ENCODE data around the gene USO1.

USO1 gene

GRCh38 chr4:75845992-75846391, 121.6 kb downstream of the USO1 start:
- no peak for DNase-seq (ENCODE audit: low read depth)

GRCh38 chr4:75848171-75848760, 123.9 kb downstream of the USO1 start:
- DNase-seq (ENCODE audit: low read depth), result peak; percentile 76

DNA sequence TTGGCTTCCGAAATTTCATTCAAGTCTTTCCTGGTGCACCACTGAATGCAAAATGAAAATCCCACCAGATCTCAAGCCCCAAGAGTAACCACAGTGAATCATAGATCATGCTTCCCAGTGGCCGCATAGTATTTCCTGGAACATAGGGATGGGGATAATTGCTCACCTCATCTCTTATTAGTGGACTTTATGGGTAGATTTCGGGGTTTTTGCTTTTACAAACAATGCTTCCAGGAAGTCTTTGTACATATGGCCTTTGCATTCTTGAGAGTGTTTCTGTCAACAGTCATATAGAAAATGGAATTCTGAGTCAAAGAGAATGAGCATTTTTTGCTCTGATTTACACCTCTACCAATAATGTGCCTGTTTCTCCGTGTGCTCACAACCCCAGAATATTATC, 124.5 kb downstream of the USO1 start:
- DNase-seq (ENCODE audit: low read depth), result no peak

DNA sequence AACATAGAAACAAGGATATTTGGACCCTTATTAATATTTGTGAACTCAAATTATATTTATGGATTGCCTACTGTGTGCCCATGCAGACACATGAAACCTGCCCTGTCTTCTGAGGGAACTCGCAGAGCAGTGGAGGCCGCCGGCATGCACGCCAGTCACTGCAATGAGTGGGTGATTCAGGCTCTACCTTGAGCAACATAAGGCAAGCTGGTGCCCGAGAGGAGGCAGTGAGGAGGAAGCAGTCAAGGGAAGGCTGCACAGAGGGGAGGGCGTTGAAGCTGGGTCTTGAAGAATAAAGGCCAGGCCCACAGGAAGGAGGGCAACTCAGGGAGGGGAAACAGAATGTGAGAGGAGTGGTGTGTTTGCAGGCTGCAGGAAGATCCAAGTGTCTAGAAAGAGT, 125.1 kb downstream of the USO1 start:
- DNase-seq (ENCODE audit: low read depth), result no peak

DNA sequence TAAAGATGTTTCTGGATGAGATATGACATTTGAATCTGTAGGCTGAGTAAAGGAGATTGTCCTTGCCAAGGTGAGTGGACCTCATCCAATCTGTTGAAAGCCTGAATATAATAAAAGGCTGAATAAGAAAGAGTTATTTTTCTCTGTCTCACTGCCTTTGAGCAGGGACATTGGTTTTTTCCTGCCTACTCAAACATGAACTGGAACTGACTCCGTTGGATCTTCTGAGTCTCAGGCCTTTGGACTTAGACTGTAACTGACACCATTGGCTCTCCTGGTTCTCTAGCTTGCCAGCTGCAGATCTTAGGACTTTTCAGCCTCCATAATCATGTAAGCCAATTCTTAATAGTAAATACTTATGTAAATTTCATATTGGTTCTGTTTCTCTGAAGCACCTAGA, 134.3 kb downstream of the USO1 start:
- DNase-seq (ENCODE audit: low read depth), result no peak

- DNase-seq (ENCODE audit: low read depth), result no peak
These were observed 136.2 kb downstream of the USO1 start for GRCh38 chr4:75860606-75861005.

Data from GM04504 (cell line).